GM12801 (cell line): ENCODE measurements around the gene TBK1.

ENCODE experiments used
- CTCF ChIP-seq: IDR thresholded peaks from one replicate; pipeline ENCODE4 v1.5.1; 2011; ENCODE audit warnings: control low read depth; ENCODE audit not compliant: insufficient read length; ENCODE audit errors: extremely low read depth

TBK1 gene

GRCh38 chr12:64522316-64522715 lies 70.4 kb downstream of the TBK1 start:
- no peak for TF ChIP-seq CTCF

GRCh38 chr12:64522807-64523206 lies 70.9 kb downstream of the TBK1 start:
- no peak for TF ChIP-seq CTCF

- TF ChIP-seq CTCF, result no peak
These were observed 73.7 kb downstream of the TBK1 start for GRCh38 chr12:64525461-64526160.

DNA sequence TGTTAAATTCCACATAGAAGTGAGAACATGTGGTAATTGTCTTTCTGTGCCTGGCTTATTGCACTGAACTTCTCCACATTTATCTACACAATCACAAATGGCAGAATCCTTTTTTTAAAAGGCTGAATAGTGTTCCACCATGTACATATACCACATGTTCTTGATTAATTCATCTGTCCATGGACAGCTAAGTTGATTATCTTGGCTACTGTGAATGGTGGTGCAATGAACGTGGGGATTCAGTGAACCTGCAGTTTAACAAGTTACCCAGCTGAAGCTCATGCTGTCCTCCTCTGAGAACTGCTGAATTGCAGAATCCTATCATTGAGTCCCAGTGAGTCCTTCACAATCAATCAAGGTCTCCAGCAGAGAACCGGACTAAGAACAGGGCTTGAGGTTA lies 74.9 kb downstream of the TBK1 start:
- TF ChIP-seq CTCF, result no peak

DNA sequence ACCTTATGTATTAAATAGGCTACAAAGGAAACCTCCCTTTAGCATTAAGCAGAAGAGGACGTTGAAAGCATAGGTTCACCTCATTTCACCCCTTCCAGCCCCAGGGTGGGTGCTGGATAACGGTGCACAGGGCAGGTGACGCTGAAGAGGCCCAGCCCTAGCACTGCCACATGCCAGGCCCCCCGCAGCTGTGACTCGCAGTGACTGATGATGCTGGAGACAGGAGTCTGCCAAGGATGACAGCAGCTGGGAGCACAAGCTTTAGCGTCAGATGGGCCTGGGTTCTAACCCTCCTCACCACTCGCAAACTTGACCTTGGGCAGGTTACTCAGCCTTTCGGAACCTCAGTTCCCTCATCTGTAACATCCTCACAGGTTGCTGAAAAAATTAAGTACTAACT lies 76.7 kb downstream of the TBK1 start:
- no peak for TF ChIP-seq CTCF

GRCh38 chr12:64530566-64530965 lies 78.6 kb downstream of the TBK1 start:
- TF ChIP-seq CTCF, result no peak

DNA sequence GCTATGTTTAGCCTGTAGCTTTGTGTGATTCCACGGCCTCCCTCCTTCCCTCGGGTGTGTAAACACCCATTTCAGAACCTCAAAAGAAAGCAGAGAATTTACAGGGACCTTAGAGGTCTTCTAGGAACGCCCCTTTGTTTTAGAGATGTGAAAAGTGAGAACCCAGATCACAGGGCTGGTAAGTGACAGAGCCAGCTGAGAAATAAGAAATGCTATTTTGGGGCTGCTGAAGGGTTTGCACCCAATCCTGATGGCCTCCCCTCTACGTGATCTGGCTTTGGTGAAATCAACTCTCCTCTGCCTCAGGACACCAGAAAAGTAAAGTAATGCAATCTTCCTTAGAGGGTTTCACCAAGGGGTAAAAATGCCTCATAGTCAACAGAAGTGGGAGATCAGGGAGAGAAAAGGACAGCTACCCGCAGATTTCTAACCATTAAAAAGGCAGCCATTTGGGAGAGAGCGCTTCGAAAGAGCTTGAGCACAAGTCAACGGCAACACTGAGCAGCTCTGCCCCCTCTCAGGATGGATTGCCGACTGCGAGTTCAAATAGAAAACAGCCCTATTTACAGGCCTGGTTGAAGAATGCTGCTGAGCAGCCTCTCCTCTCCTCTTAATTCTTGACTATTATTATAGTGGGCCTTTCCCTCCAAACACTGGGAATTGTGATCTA lies 79.9 kb downstream of the TBK1 start:
- no peak for TF ChIP-seq CTCF
